NCI-H2081 treated with DMSO at 0.1 percent for 48 hours (cell line): ENCODE results near the gene EIF4A2.
"Not testable (repeated sequence)": the region's sequence is repeated elsewhere in the genome, so short reads cannot be mapped to it uniquely, and the experiment has no call there.

Source experiments
- DNase-seq: peaks from one replicate; lab custom pipeline; 2025; lab: John Stamatoyannopoulos, UW

EIF4A2 gene

GRCh38 chr3:186784820-186785494, 1.6 kb downstream of the EIF4A2 start:
- no peak for DNase-seq

GRCh38 chr3:186785495-186786018, 2.2 kb downstream of the EIF4A2 start:
- no peak for DNase-seq

GRCh38 chr3:186786922-186787321, 3.5 kb downstream of the EIF4A2 start:
- DNase-seq, result no peak

- DNase-seq, result no peak
Observed at GRCh38 chr3:186787642-186788481, 4.5 kb downstream of the EIF4A2 start.

- no peak for DNase-seq
Observed at GRCh38 chr3:186788482-186789370, 5.3 kb downstream of the EIF4A2 start.

- no peak for DNase-seq
Observed at GRCh38 chr3:186789554-186790260, 6.3 kb downstream of the EIF4A2 start.

GRCh38 chr3:186790261-186790981, 7.0 kb downstream of the EIF4A2 start:
- no peak for DNase-seq

GRCh38 chr3:186798239-186798874, 15.0 kb downstream of the EIF4A2 start:
- no peak for DNase-seq

- no peak for DNase-seq
Observed at GRCh38 chr3:186800285-186800684, 16.9 kb downstream of the EIF4A2 start.

GRCh38 chr3:186802701-186803100, 19.3 kb downstream of the EIF4A2 start:
- no peak for DNase-seq

GRCh38 chr3:186803447-186803846, 20.1 kb downstream of the EIF4A2 start:
- DNase-seq, result not testable (repeated sequence)

- DNase-seq, result peak; percentile 49
Observed at GRCh38 chr3:186806089-186807055, 23.0 kb downstream of the EIF4A2 start, which contains the start of gene RFC4. Gene RFC4 (minus strand): TSS chr3:186806482. CDS start chr3:186804713, 1,769 bp downstream.

- DNase-seq, result no peak
Observed at GRCh38 chr3:186807231-186807630, 23.9 kb downstream of the EIF4A2 start.

- no peak for DNase-seq
Observed at GRCh38 chr3:186810336-186810996, 27.1 kb downstream of the EIF4A2 start.

GRCh38 chr3:186811313-186811712, 27.9 kb downstream of the EIF4A2 start:
- not testable (repeated sequence) for DNase-seq

- no peak for DNase-seq
Observed at GRCh38 chr3:186814100-186814499, 30.7 kb downstream of the EIF4A2 start.

GRCh38 chr3:186815435-186815834, 32.1 kb downstream of the EIF4A2 start:
- no peak for DNase-seq

GRCh38 chr3:186818516-186818915, 35.1 kb downstream of the EIF4A2 start:
- no peak for DNase-seq
